Left forelimb (tissue), 1 donor: ENCODE data around the gene CLBA1.
"Not testable (repeated sequence)": the region's sequence is repeated elsewhere in the genome, so short reads cannot be mapped to it uniquely, and the experiment has no call there.

Experiments
- DNase-seq: peaks from one replicate; pipeline ENCODE4 v3.0.0-alpha.2; 2018; ENCODE audit warnings: low spot score

CLBA1 gene

DNA sequence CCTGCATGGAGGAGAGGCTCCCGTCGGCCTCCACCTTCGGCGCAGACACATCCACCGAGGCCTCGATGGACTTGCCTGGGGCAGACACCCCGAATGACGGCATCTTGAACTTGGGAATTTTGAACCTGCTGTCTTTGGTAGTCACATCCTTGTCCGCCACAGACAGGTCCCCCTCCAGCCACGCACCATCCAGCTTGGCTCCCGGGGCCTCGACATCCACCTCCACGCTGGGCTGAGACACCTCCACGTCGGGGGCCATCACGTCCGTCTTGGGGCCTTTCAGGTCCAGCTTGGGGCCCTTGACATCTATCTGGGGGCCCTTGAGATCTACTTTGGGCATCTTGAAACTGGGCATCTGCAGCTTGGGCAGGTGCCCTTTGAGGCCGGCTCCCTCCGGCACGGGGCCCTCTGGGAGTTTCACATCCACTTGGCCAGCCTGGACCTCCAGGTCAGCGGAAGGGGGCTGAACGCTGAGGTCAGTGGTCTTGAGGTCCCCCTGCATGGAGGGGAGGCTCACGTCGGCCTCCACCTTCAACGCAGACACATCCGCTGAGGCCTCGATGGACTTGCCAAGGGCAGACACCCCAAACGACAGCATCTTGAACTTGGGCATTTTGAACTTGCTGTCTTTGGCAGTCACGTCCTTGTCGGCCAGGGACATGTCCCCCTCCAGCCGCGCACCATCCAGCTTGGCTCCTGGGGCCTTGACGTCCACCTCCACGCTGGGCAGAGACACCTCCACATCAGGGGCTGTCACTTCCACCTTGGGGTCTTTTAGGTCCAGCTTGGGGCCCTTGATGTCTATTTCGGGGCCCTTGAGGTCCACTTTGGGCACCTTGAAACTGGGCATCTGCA lies 37.5 kb upstream of the CLBA1 start:
- DNase-seq = not testable (repeated sequence)

- DNase-seq = no peak
Observed at GRCh38 chr14:104948736-104949031, 36.9 kb upstream of the CLBA1 start.

DNA sequence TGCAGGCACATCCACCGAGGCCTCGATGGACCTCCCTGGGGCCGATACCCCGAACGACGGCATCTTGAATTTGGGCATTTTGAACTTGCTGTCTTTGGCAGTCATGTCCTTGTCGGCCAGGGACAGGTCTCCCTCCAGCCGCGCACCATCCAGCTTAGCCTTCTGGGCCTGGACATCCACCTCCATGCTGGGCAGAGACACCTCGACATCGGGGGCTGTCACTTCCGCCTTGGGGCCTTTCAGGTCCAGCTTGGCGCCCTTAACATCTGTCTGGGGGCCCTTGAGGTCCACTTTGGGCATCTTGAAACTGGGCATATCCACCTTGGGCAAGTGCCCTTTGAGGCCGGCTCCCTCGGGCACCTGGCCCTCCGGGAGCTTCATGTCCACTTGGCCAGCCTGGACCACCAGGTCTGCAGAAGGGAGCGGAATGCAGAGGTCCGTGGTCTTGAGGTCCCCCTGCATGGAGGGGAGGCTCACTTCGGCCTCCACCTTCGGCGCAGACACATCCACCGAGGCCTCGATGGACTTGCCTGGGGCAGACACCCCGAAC lies 36.1 kb upstream of the CLBA1 start:
- DNase-seq = not testable (repeated sequence)

DNA sequence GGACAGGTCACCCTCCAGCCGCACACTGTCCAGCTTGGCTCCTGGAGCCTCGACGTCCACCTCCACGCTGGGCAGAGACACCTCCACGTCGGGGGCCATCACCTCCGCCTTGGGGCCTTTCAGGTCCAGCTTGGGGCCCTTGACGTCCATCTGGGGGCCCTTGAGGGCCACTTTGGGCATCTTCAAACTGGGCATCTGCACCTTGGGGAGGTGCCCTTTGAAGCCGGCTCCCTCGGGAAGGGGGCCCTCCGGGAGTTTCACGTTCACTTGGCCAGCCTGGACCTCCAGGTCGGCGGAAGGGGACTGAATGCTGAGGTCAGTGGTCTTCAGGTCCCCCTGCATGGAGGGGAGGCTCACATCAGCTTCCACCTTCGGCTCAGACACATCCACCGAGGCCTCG lies 35.6 kb upstream of the CLBA1 start:
- DNase-seq = no peak

DNA sequence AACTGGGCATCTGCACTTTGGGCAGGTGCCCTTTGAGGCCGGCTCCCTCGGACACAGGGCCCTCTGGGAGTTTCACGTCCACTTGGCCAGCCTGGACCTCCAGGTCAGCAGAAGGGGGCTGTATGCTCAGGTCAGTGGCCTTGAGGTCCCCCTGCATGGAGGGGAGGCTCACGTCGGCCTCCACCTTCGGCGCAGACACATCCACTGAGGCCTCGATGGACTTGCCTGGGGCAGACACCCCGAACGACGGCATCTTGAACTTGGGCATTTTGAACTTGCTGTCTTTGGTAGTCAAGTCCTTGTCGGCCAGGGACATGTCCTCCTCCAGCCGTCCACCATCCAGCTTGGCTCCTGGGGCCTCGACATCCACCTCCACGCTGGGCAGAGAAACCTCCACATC lies 34.9 kb upstream of the CLBA1 start:
- DNase-seq = not testable (repeated sequence)

DNA sequence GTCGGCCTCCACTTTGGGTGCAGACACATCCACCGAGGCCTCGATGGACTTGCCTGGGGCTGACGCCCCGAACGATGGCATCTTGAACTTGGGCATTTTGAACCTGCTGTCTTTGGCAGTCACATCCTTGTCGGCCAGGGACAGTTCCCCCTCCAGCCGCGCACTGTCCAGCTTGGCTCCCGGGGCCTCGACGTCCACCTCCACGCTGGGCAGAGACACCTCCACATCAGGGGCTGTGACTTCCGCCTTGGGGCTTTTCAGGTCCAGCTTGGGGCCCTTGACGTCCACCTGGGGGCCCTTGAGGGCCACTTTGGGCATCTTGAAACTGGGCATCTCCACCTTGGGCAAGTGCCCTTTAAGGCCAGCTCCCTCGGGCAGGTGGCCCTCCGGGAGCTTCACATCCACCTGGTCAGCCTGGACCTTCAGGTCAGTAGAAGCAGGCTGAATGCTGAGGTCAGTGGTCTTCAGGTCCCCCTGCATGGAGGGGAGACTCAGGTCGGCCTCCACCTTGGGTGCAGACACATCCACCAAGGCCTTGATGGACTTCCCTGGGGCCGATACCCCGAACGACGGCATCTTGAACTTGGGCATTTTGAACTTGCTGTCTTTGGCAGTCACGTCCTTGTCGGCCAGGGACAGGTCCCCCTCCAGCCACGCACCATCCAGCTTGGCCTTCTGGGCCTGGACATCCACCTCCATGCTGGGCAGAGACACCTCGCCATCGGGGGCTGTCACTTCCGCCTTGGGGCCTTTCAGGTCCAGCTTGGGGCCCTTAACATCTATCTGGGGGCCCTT lies 33.5 kb upstream of the CLBA1 start:
- not testable (repeated sequence) for DNase-seq

DNA sequence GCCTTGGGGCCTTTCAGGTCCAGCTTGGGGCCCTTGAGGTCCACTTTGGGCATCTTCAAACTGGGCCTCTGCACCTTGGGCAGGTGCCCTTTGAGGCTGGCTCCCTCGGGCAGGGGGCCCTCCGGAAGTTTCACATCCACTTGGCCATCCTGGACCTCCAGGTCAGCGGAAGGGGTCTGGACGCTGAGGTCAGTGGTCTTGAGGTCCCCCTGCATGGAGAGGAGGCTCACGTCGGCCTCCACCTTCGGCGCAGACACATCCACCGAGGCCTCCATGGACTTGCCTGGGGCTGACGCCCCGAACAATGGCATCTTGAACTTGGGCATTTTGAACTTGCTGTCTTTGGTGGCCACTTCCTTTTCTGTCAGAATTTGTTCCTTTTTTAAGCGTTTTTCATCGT lies 32.5 kb upstream of the CLBA1 start:
- DNase-seq = no peak

GRCh38 chr14:104953896-104954656 lies 31.5 kb upstream of the CLBA1 start:
- DNase-seq = no peak

- DNase-seq = no peak
Observed at GRCh38 chr14:104954746-104955395, 30.7 kb upstream of the CLBA1 start.

- DNase-seq = no peak
Observed at GRCh38 chr14:104955396-104955770, 30.2 kb upstream of the CLBA1 start.

GRCh38 chr14:104956290-104956890 lies 29.2 kb upstream of the CLBA1 start:
- no peak for DNase-seq

- no peak for DNase-seq
Observed at GRCh38 chr14:104957146-104958113, 28.2 kb upstream of the CLBA1 start.

DNA sequence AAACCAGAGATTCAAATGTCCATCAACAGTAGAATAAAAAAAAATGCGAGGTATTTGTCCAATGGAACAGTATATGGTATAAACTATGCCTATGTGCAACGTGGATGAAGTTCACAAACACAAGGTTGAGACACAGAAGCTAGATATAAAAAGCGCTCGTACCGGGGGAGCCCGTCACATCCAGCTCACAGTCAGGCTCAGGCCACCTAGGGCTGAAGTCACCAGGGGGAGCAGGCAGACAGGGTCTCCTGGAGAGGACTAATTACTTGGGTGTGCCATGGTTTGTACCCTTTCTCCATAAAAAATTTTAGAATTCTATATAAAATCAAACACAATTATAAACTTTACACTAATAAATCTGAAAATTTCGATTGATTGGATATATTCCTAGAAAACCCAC lies 21.0 kb upstream of the CLBA1 start:
- no peak for DNase-seq

- no peak for DNase-seq
Observed at GRCh38 chr14:104965561-104966231, 19.9 kb upstream of the CLBA1 start.

GRCh38 chr14:104966261-104966865 lies 19.2 kb upstream of the CLBA1 start:
- DNase-seq = no peak

DNA sequence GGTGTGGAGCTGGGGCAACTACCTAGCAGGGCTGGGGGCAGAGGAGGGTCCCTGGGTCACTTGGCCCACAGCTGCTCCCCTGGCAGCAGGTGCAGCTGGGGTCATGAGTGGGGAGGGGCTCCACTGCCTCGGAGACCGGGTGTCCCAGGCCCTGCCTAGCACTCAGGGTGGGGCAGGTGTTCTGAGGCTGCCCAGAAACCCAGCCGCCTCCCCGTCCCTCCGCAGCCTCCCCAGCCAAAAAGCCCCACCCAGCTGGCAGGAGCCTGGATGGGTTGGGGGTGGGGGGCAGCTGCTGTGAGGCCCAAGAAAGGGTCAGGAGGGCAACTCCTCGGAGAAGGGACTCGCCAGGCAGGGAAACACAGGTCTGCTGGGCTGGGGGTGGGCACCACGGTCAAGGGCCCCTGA lies 18.6 kb upstream of the CLBA1 start:
- no peak for DNase-seq

DNA sequence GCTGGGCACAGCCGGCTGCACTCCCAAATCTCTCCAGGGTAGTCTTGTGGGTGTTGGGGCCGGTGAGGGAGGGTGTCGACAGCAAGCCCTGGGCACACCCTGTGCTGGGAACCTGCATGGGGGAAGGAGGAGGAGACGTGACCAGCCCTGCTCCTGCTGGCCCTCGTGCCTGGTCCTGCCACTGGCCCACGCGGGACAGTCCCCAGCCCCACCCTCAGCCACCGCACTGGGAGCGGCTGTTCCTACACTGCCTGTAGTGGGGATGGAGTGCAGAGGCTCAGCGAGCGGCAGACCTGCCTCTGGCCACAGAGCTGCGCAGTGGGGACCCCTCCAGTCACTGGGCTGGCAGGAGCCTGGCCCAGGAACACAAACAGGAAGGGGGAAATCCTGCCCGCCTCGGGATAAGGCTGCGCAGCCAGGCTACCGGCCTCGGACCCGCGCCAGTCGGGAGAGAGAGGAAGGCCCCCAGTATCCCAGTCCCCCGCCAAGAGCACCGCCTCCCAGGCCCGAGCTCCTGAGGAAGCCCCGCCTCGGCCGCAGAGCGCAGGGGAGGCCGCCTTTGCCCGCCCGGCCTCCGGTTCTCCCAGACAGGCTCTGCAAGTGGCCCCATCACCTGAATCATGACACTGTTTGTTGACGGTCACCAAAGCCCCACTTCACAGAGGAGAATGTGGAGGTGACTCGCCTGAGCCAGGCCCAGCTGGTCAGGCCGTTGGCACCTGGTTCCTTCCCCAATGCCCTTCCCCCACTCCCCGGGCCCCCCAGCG lies 18.0 kb upstream of the CLBA1 start:
- DNase-seq = no peak

DNA sequence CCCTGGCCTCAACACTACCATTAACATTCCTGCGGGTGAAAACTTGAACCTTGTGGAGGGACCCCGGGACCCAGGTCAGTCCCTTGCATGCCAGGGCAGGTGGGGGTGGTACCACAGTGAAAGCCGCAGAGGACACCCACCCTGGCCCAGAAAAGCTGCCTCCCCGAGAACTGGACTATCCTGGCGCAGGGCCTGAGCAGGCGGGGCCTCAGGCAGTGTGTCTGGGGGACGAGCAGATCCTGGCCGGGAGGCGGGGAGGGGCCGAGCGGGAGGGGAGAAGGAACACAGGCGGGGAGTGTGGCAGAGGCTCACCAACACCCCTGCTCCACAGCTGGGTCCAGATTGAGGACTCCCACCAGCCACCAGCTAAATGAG lies 17.4 kb upstream of the CLBA1 start:
- peak; percentile 86 for DNase-seq
